Measurements from ENCODE around the gene PMEL. TPM values are rescaled to one million over a fixed set of nuclear protein-coding genes. Genes with fewer than 3 reads are reported as not detected.
"Not testable (repeated sequence)": the region's sequence is repeated elsewhere in the genome, so short reads cannot be mapped to it uniquely, and the experiment has no call there.

Gene PMEL
- total RNA-seq (1 to 10 TPM in 3 of 4 donors, under 1 TPM in 1; 0.86 to 2.2 (median 1.2) TPM), polyA plus RNA-seq (0.45 TPM)
- long read RNA-seq, donor 1 = 0 reads
- long read RNA-seq, donor 2, partial matches to known transcripts = 0 of 3 reads
- long read RNA-seq, donor 2, other reads (novel, unspliced or antisense) = 1 of 3 reads
- long read RNA-seq, donor 3, partial matches to known transcripts = 0 of 10 reads
- long read RNA-seq, donor 3, other reads (novel, unspliced or antisense) = 5 of 10 reads
- long read RNA-seq, donor 4, partial matches to known transcripts = 1 of 2 reads
- long read RNA-seq, donor 4, other reads (novel, unspliced or antisense) = 1 of 2 reads

- H3K4me3 ChIP-seq (ENCODE audit: low read length) = peak within 1 kb of the TSS; percentile 71
- 4% methylated on average over 4 of the region's 4 CpGs for WGBS
Measured at GRCh38 chr12:55965941-55966407, at the start of gene PMEL. Gene PMEL, minus strand, starts transcription at chr12:55966042. Its CDS starts 31 bp downstream, at chr12:55966011.

GRCh38 chr12:56014205-56014604 lies 48.4 kb upstream of the PMEL start:
- H3K9me3 ChIP-seq (ENCODE audit: control insufficient read depth, low read length) = no peaks in the 10 kb centered on the region
- DNase-seq (no peak), ATAC-seq (no peak)
- no peak overlapping the region for H3K4me3 ChIP-seq (ENCODE audit: low read length)
- no peaks in the 10 kb centered on the region for H3K27me3 ChIP-seq (ENCODE audit: control insufficient read depth, insufficient read depth)
- WGBS = 48% methylated on average over 2 of the region's 2 CpGs
- no peaks in the 10 kb centered on the region for H3K4me1 ChIP-seq (ENCODE audit: control insufficient read depth, insufficient read depth, low read length)
- no peak overlapping the region for H3K27ac ChIP-seq (ENCODE audit: low read length)
- intact Hi-C loops (cut with DNase I) = no loop called here

More at GRCh38 chr12:55965941-55966407, at the start of gene PMEL:
- intact Hi-C loops (cut with DNase I) = no loop called here
- ATAC-seq (peak; percentile 16 to 55), DNase-seq (no peak)
- Histone ChIP-seq H3K27ac (ENCODE audit: low read length) (peak within 1 kb of the TSS; percentile 71), H3K27me3 (ENCODE audit: control insufficient read depth, insufficient read depth) (no peaks in the 10 kb centered on the region), H3K4me1 (ENCODE audit: control insufficient read depth, insufficient read depth, low read length) (peaks cover 2% of the 10 kb centered on the region), H3K9me3 (ENCODE audit: control insufficient read depth, low read length) (no peaks in the 10 kb centered on the region)

- no peak overlapping the region for H3K4me3 ChIP-seq (ENCODE audit: low read length)
Measured at GRCh38 chr12:56013482-56013881, 47.6 kb upstream of the PMEL start.

GRCh38 chr12:56011509-56012090 lies 45.8 kb upstream of the PMEL start:
- WGBS = 93% methylated on average over 2 of the region's 2 CpGs
- H3K27me3 ChIP-seq (ENCODE audit: control insufficient read depth, insufficient read depth) = no peaks in the 10 kb centered on the region
- H3K4me3 ChIP-seq (ENCODE audit: low read length) = no peak overlapping the region
- H3K9me3 ChIP-seq (ENCODE audit: control insufficient read depth, low read length) = no peaks in the 10 kb centered on the region
- no peak overlapping the region for H3K27ac ChIP-seq (ENCODE audit: low read length)
- DNase-seq (no peak), ATAC-seq (no peak)
- no peaks in the 10 kb centered on the region for H3K4me1 ChIP-seq (ENCODE audit: control insufficient read depth, insufficient read depth, low read length)
- intact Hi-C loops (cut with DNase I) = no loop called here

More at GRCh38 chr12:56013482-56013881, 47.6 kb upstream of the PMEL start:
- no peaks in the 10 kb centered on the region for H3K4me1 ChIP-seq (ENCODE audit: control insufficient read depth, insufficient read depth, low read length)
- H3K27me3 ChIP-seq (ENCODE audit: control insufficient read depth, insufficient read depth) = no peaks in the 10 kb centered on the region
- DNase-seq (no peak), ATAC-seq (no peak)
- H3K9me3 ChIP-seq (ENCODE audit: control insufficient read depth, low read length) = no peaks in the 10 kb centered on the region
- WGBS = 88% methylated on average over 5 of the region's 5 CpGs
- H3K27ac ChIP-seq (ENCODE audit: low read length) = no peak overlapping the region
- intact Hi-C loops (cut with DNase I) = no loop called here

GRCh38 chr12:56010111-56010570 lies 44.3 kb upstream of the PMEL start:
- no peaks in the 10 kb centered on the region for H3K27me3 ChIP-seq (ENCODE audit: control insufficient read depth, insufficient read depth)
- no peak overlapping the region for H3K27ac ChIP-seq (ENCODE audit: low read length)
- H3K4me1 ChIP-seq (ENCODE audit: control insufficient read depth, insufficient read depth, low read length) = no peaks in the 10 kb centered on the region
- WGBS = 73% methylated on average over 2 of the region's 2 CpGs
- intact Hi-C loops (cut with DNase I) = no loop called here
- H3K4me3 ChIP-seq (ENCODE audit: low read length) = no peak overlapping the region
- no peaks in the 10 kb centered on the region for H3K9me3 ChIP-seq (ENCODE audit: control insufficient read depth, low read length)
- DNase-seq (no peak), ATAC-seq (no peak)

- DNase-seq (peak; percentile 61 to 89 (median 82)), ATAC-seq (peak; percentile 84 to 88)
- H3K27me3 ChIP-seq (ENCODE audit: control insufficient read depth, insufficient read depth) = no peaks in the 10 kb centered on the region
- peak overlapping the region; percentile 81 for H3K27ac ChIP-seq (ENCODE audit: low read length)
- WGBS = 1% methylated on average over 44 of the region's 44 CpGs
- intact Hi-C loops (cut with DNase I) = loop anchor here in 1 of 4 donors (5.0 kb wide), 1 partner anchor 34 kb away; the partner anchor contains the start of gene RPS26
- H3K4me1 ChIP-seq (ENCODE audit: control insufficient read depth, insufficient read depth, low read length) = no peaks in the 10 kb centered on the region
- H3K9me3 ChIP-seq (ENCODE audit: control insufficient read depth, low read length) = no peaks in the 10 kb centered on the region
- H3K4me3 ChIP-seq (ENCODE audit: low read length) = peak overlapping the region; percentile 100
Measured at GRCh38 chr12:56007564-56008559, 42.0 kb upstream of the PMEL start.

GRCh38 chr12:56004211-56004610 lies 38.4 kb upstream of the PMEL start:
- ATAC-seq (no peak), DNase-seq (no peak)
- Histone ChIP-seq H3K27ac (ENCODE audit: low read length) (no peak overlapping the region), H3K27me3 (ENCODE audit: control insufficient read depth, insufficient read depth) (no peaks in the 10 kb centered on the region), H3K4me3 (ENCODE audit: low read length) (no peak overlapping the region), H3K9me3 (ENCODE audit: control insufficient read depth, low read length) (no peaks in the 10 kb centered on the region), H3K4me1 (ENCODE audit: control insufficient read depth, insufficient read depth, low read length) (no peaks in the 10 kb centered on the region)
- WGBS = 91% methylated on average over 10 of the region's 10 CpGs
- intact Hi-C loops (cut with DNase I) = no loop called here

GRCh38 chr12:56003376-56003775 lies 37.5 kb upstream of the PMEL start:
- ATAC-seq; H3K4me1 ChIP-seq (ENCODE audit: control insufficient read depth, insufficient read depth, low read length); H3K4me3 ChIP-seq (ENCODE audit: low read length); intact Hi-C loops (cut with DNase I); H3K9me3 ChIP-seq (ENCODE audit: control insufficient read depth, low read length); H3K27me3 ChIP-seq (ENCODE audit: control insufficient read depth, insufficient read depth); DNase-seq; H3K27ac ChIP-seq (ENCODE audit: low read length): not testable (repeated sequence)
- WGBS = 86% methylated on average over 5 of the region's 5 CpGs

GRCh38 chr12:56001487-56002100 lies 35.8 kb upstream of the PMEL start:
- 85% methylated on average over 7 of the region's 7 CpGs for WGBS
- Histone ChIP-seq H3K4me3 (ENCODE audit: low read length) (no peak overlapping the region), H3K27ac (ENCODE audit: low read length) (no peak overlapping the region), H3K4me1 (ENCODE audit: control insufficient read depth, insufficient read depth, low read length) (no peaks in the 10 kb centered on the region), H3K9me3 (ENCODE audit: control insufficient read depth, low read length) (no peaks in the 10 kb centered on the region), H3K27me3 (ENCODE audit: control insufficient read depth, insufficient read depth) (no peaks in the 10 kb centered on the region)
- intact Hi-C loops (cut with DNase I) = no loop called here
- DNase-seq = no peak
- ATAC-seq = no peak

- WGBS = 96% methylated on average over 33 of the region's 33 CpGs
- not testable (repeated sequence) for H3K27ac ChIP-seq (ENCODE audit: low read length); H3K4me3 ChIP-seq (ENCODE audit: low read length); H3K9me3 ChIP-seq (ENCODE audit: control insufficient read depth, low read length); ATAC-seq; DNase-seq; H3K27me3 ChIP-seq (ENCODE audit: control insufficient read depth, insufficient read depth); H3K4me1 ChIP-seq (ENCODE audit: control insufficient read depth, insufficient read depth, low read length)
- intact Hi-C loops (cut with DNase I) = loop anchor here in 3 of 4 donors (5.0 to 10.0 kb wide), 2 partner anchors 42 to 45 kb away; partner anchors contain the start of gene RPS26 (in 3 of the 3)
Measured at GRCh38 chr12:55999999-56000540, 34.2 kb upstream of the PMEL start.
